ENCODE measurements around the gene KCNJ14. TPM values are rescaled to one million over a fixed set of nuclear protein-coding genes. Genes with fewer than 3 reads are reported as not detected.
A peak's percentile ranks its signal among the peaks of the same experiment; 100 is the strongest.

KCNJ14 gene
- total RNA-seq, 2 donors from 2014 or later = 0.27 to 0.60 TPM

DNA sequence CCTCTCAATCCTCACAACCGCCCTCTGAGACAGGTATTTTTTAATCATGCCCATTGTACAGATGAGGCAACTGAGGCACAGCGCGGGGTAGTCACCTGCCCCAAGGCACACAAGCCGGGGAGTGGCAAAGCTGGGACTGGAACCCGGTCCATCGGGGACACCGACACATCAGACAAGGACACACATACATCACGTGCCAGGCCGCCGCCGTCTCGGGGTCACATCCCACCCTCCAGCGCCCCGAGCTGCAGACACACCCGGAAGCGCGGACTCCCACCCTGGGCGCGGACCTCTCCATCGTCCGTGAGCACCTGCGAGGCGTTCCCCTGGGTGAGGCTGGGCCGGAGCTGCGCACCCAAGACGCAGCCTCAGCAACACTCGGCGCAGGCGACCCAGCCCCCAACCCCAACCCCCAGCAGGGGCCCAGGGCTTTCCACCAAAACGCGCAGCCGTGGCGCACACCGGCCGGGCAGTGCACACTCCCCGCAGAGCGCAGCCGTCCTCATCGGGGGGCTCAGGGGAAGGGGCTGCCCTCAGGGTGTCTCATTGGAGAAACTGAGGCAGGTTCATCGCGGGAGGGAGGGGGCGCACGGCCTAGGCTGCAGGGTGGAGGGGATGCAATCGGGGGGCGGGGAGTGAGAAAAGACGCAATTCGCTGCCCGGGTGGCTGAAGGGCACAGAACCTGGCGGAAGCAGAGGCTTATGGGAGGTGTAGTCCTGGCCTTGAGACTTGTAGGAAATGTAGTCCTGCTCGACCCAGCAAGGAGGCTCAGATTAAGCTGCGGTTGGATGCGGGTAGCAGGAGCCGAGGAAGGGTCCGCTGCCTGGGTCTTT lies 58.1 kb downstream of the KCNJ14 start:
- ATAC-seq (peak; percentile 79 to 88), DNase-seq (peak; percentile 62)
- intact Hi-C loops (cut with DNase I) = no loop called here

DNA sequence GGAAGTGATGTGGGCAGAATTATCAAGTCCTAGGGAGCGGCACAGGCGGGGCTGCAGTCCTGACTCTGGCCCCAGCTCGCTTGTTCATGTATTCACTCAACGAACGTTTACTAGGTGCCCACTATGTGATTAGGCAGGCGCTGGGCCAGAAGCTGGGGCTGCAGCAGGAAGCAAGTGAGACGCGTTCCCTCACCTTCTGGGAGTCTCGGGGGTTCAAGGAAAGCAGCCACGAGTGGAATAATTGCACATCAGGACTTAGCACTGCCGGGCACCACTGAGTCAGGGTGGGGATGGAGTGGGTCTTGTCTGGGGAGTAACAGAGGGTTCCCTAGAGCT lies 58.7 kb downstream of the KCNJ14 start:
- intact Hi-C loops (cut with DNase I) = no loop called here
- no peak for DNase-seq
- no peak for ATAC-seq

GRCh38 chr19:48516536-48516935 lies 61.2 kb downstream of the KCNJ14 start:
- intact Hi-C loops (cut with DNase I) = loop anchor here in 1 of 2 donors (5.0 kb wide), 1 partner anchor 41 kb away; no protein-coding TSS in a partner anchor
- DNase-seq = no peak
- ATAC-seq = no peak

Other genes with a start within 250 kb of the KCNJ14 start
- 10 to 100 TPM; 33.5 to 37.4 TPM for gene CARD8, start 199.7 kb upstream of the KCNJ14 start, total RNA-seq
- gene ZNF114, start 185.5 kb upstream of the KCNJ14 start, total RNA-seq = under 1 TPM; 0.39 to 0.74 TPM
- 10 to 100 TPM; 89.9 TPM for gene EMP3, start 130.0 kb upstream of the KCNJ14 start, total RNA-seq
- 10 to 100 TPM; 30.5 to 43.0 TPM for gene TMEM143, start 91.6 kb upstream of the KCNJ14 start, total RNA-seq
- not detected for gene SYNGR4, start 91.2 kb upstream of the KCNJ14 start, total RNA-seq
- 100 to 1,000 TPM in 1 of 2 donors, 10 to 100 TPM in 1; 81.4 to 103 TPM for gene KDELR1, start 64.0 kb upstream of the KCNJ14 start, total RNA-seq
- gene GRIN2D, start 61.9 kb upstream of the KCNJ14 start, total RNA-seq = under 1 TPM; 0.39 to 0.47 TPM
- 10 to 100 TPM; 18.1 to 24.9 TPM for gene GRWD1, start 9.6 kb upstream of the KCNJ14 start, total RNA-seq
- gene CYTH2, start 13.8 kb downstream of the KCNJ14 start, total RNA-seq = 10 to 100 TPM; 29.0 to 32.5 TPM
- 1 to 10 TPM; 2.0 to 2.9 TPM for gene LMTK3, start 56.3 kb downstream of the KCNJ14 start, total RNA-seq
- under 1 TPM; 0.39 to 0.71 TPM for gene SULT2B1, start 96.6 kb downstream of the KCNJ14 start, total RNA-seq
- not detected for gene SPACA4, start 151.2 kb downstream of the KCNJ14 start, total RNA-seq
- under 1 TPM in 1 of 2 donors, not detected in 1; 0.32 TPM for gene FAM83E, start 159.5 kb downstream of the KCNJ14 start, total RNA-seq
- gene RPL18, start 163.6 kb downstream of the KCNJ14 start, total RNA-seq = 100 to 1,000 TPM; 674 to 678 TPM
- 1 to 10 TPM; 9.0 to 9.3 TPM for gene SPHK2, start 163.9 kb downstream of the KCNJ14 start, total RNA-seq
- 10 to 100 TPM in 1 of 2 donors, 1 to 10 TPM in 1; 2.0 to 15.1 TPM for gene DBP, start 181.8 kb downstream of the KCNJ14 start, total RNA-seq
- gene CA11, start 190.6 kb downstream of the KCNJ14 start, total RNA-seq = 1 to 10 TPM; 7.1 to 7.7 TPM
- under 1 TPM; 0.21 to 0.27 TPM for gene NTN5, start 217.4 kb downstream of the KCNJ14 start, total RNA-seq
- gene FUT2, start 240.4 kb downstream of the KCNJ14 start, total RNA-seq = not detected

Data from left cardiac atrium (tissue), 4 donors.